Astrocyte (in vitro differentiated cells and primary cell): ENCODE measurements around the gene ZFYVE26.

ENCODE experiments used
- CTCF ChIP-seq: IDR thresholded peaks from 2 replicates; pipeline ENCODE4 v1.5.1; 2011; ENCODE audit warnings: low read depth, mild to moderate bottlenecking, inconsistent platforms, low read length, moderate library complexity; ENCODE audit not compliant: insufficient read depth
- EZH2 ChIP-seq: IDR thresholded peaks from 2 replicates; pipeline ENCODE4 v1.6.1; 2012; ENCODE audit warnings: mild to moderate bottlenecking, low read length, inconsistent platforms; ENCODE audit not compliant: insufficient read depth

GRCh38 chr14:67817750-67818438 is 1.5 kb upstream of the ZFYVE26 start:
- TF ChIP-seq CTCF (no peak), EZH2 (no peak)
